HG03558 (cell line): ENCODE data around the gene TTN.

ENCODE experiments used
- ATAC-seq: cut with Tn5 transposase; IDR thresholded peaks from one replicate; pipeline ENCODE4 v1.9.1; 2021; ENCODE audit warnings: moderate number of reproducible peaks; ENCODE audit not compliant: unreplicated experiment; ENCODE audit errors: extremely low read depth

TTN gene

DNA sequence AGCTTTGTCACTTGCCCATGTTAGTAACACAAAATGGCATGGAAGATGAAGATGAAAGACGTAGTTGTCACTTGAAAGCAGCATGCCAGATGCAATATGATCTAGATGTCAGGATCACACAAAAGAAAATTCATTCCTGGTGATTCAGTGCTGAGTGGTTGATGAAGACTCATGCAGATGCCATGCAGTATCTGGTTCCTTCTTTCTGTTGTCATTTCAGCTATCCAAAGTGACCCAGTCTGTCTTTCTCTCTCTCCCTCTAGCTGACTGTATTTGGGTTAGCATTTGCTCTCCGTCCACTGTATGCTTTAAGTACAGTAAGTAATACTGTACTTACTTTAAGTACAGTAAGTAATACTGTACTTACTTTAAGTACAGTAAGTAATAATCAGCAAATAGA, 50.4 kb downstream of the TTN start:
- no peak for ATAC-seq

DNA sequence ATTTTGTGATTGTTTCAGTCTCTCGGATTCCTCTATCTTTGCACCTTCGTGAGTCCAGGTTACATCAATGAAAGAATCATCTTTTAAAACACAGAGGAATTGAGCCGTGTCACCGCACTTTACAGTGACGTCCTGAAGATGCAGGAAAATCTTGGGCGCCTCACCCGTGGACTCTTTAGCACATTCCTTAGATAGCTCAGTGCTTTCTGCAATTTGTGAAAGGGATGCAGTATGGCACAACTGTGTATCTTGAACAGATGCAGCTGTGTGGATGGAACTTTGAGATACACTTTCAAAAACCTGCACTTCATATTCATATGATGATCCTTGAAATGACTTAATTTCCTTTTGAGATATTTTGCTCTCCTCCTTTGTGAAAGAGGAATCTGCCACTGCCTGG, 50.9 kb downstream of the TTN start:
- ATAC-seq: no peak

- no peak for ATAC-seq
These were observed 59.5 kb downstream of the TTN start for GRCh38 chr2:178747767-178748166.

DNA sequence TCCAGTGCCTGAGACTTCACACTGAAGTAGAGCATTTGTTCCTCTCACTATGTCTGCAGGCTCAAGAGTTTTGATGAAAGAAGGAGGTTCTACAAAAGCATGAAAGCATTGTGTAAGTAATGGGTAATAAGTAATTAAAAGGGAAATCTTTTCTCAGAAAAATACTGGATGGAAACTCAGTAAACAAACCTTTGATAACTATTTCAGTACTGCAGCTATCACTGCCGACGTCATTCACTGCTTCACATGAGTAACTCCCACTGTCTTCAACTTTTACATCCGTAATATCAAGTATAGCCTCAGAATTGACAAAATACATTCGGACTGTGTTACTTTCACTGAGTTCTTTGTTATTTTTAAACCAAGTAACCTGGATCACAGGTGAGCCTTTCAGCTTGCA, 72.7 kb downstream of the TTN start:
- ATAC-seq: no peak

DNA sequence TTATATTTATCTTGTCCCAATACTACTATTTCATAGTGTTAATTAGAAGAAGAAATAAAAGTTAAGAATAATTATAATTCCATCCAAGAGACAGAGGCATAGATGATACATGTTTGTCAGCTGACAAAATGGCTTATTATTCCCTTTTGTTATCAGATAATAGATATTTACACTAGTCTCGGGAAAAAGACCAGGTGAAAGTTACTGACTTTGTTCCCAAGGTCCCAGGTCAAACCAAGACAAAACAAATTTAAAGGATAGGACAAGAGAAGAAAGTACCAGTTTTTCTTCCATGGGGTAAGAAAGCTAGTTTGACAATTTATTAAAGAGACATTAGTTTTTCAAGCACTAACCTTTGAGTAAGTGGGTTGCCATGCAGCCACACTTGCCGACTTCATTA, 73.2 kb downstream of the TTN start:
- no peak for ATAC-seq

GRCh38 chr2:178732913-178733312, 74.3 kb downstream of the TTN start:
- ATAC-seq: no peak

DNA sequence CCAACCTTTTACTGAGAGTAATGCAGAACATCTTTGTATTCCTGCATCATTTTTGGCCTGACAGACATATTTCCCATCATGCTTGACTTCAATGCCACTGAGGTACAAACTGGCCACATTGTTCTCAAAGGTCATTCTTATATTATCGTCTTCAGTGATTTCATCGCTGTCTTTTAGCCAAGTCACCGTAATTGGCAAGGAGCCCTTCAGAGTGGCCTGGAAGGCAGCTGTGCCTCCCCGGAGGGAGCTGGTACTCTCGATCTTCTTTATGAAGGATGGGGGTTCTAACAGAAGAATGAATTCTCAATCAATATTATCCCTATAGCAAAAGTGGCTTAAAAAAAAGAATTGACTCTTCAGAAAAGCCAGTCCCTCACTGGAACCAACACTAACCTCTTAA, 75.9 kb downstream of the TTN start:
- ATAC-seq: no peak

DNA sequence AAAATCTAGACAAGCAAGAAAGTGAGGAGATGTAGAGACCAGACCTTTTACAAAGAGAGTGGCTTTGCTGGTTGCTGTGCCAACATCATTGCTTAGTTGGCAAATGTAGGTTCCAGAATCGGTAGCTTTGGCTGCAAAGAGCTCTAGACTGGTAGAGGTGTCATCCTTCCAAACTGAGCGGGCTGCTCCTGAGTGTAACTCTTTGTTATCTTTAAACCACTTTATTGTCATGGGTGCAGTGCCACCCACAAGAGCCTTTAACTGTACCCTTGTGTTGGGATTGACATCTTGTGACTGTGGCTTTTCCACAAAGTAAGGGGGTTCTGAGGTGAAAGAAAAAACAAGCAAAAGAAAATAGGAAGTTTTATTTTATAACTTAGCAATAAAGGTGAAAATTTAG, 77.2 kb downstream of the TTN start:
- no peak for ATAC-seq

DNA sequence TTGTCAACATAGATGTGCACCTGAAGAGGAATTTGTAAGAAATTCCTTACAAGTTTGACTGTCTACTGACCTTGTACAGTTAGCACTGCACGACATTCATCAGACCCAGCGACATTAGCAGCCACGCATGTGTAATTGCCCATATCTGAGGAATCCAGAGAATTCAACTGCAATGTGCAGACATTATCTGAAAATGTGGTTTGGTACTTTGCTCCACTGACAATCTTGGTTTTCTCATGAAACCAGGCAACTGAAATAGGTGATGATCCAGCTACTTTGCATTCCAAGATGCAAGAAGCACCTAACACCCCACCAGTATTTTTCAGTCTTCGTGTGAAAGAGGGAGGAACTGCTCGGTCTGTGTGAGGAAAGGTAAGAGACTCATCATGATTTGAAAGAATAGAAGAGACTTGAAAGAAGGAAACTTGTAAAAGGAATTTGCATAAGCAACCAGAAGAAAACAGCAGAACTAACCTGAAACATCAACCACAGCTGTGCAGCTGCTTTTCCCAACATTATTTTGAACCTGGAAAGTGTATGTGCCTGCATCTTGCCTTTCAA, 83.4 kb downstream of the TTN start:
- ATAC-seq: no peak

DNA sequence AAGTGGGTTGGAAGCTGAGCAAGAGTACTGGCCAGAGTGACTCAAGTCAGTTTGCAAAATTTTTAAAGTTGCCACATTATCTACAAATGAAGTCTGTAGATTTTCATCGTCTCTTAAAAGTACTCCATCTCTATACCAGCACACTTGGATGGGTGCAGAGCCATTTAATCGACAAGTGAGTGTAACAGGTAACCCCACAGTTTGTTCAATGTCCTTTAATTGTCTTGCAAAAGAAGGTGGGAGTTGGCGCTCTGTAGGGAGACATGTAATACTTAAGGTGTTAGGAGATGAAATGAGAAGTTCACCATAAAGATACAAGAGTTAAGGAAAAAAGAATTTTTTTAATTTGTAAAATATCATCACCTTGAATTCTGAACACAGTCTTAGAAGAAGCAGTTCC, 84.9 kb downstream of the TTN start:
- no peak for ATAC-seq

- ATAC-seq: no peak
These were observed 88.2 kb downstream of the TTN start for GRCh38 chr2:178718988-178719387.

GRCh38 chr2:178718283-178718682, 88.9 kb downstream of the TTN start:
- ATAC-seq: no peak

GRCh38 chr2:178716394-178716793, 90.8 kb downstream of the TTN start:
- no peak for ATAC-seq

- no peak for ATAC-seq
These were observed 91.9 kb downstream of the TTN start for GRCh38 chr2:178715366-178715765.

GRCh38 chr2:178707476-178707875, 99.7 kb downstream of the TTN start:
- ATAC-seq: no peak

GRCh38 chr2:178704876-178705275, 102.3 kb downstream of the TTN start:
- no peak for ATAC-seq

- ATAC-seq: no peak
These were observed 104.9 kb downstream of the TTN start for GRCh38 chr2:178702361-178702760.

- no peak for ATAC-seq
These were observed 106.3 kb downstream of the TTN start for GRCh38 chr2:178700922-178701342.

- ATAC-seq: no peak
These were observed 107.1 kb downstream of the TTN start for GRCh38 chr2:178700136-178700535.

GRCh38 chr2:178692845-178693244, 114.4 kb downstream of the TTN start:
- ATAC-seq: no peak

DNA sequence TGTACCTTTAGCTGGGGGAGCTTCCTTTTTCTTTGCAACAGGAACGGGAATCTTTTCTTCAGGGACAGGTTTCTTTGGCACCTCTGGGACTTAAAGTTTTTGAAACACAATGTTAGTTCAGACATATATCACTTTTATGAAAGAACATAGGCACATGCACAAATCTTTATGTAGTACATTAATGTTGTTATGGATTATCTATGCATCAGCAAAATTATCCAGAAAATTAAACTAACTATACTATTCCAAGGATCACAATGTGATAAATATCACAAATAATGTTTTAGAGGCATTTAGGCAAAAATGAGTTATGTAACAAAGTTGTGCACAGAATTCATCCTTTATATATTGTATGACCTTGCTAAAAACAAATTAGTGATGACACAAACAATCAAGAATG, 117.4 kb downstream of the TTN start:
- no peak for ATAC-seq

DNA sequence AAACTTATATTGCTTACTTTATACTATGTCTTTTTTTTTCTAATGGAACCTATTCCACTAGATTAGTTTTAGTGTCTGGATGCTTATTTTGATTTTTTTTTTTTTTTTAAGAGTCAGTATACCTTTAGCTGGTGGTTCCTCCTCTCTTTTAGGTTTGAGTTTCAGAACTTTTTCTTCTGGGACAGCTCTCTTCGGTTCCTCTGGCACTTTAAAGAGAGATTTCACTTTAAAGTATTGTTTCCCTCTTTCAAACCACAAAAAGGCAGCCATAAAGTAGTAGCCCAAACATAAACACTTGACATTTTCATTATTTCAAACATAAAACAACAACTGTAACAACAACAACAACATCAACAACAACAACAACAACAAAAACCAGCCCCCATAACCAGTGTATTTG, 123.3 kb downstream of the TTN start:
- ATAC-seq: no peak

DNA sequence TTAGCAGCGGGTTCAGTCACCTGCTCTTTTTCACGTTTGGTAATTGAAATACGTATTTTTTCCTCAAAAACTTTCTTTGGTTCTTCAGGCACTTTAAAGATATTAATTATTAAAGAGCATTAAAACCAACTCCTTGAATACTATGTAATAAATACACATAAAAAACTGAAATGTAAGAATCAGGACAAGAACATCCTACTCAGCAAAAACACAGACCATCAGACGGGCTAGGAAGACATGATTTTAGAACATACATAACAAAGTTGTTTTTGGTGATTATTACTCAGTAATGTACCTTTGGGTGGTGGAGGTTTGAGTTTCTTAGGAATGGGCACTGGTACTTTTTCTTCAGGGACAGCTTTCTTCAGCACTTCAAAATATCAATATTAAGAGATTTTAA, 126.1 kb downstream of the TTN start:
- ATAC-seq: no peak
